ENCODE measurements around the gene KIF21A. TPM values are rescaled to one million over a fixed set of nuclear protein-coding genes. Genes with fewer than 3 reads are reported as not detected.

KIF21A gene
- total RNA-seq, 1 donor = 4.3 TPM

- Histone ChIP-seq H3K4me1 (ENCODE audit: insufficient read depth, low read length) (no peaks in the 10 kb centered on the region), H2AFZ (ENCODE audit: low read length) (no peak overlapping the region), H3K36me3 (ENCODE audit: insufficient read depth, low read length) (no peaks in the 10 kb centered on the region), H3K27ac (ENCODE audit: low read depth, low read length) (no peak overlapping the region), H3K9me3 (ENCODE audit: low read depth, low read length) (no peaks in the 10 kb centered on the region), H3K27me3 (ENCODE audit: insufficient read depth, low read length) (no peaks in the 10 kb centered on the region), H3K4me2 (ENCODE audit: insufficient read depth, low read length) (no peak overlapping the region), H3K4me3 (ENCODE audit: insufficient read depth, low read length) (no peak overlapping the region), H4K20me1 (ENCODE audit: insufficient read depth, low read length) (no peaks in the 10 kb centered on the region), H3K79me2 (ENCODE audit: insufficient read depth, low read length) (no peaks in the 10 kb centered on the region)
- DNase-seq (ENCODE audit: insufficient read length, low spot score, missing footprints) = no peak
- no peak for TF ChIP-seq CTCF (IDR thresholded peaks at IDR 0.05; ENCODE audit: extremely low read depth, low read depth, low read length)
These were observed 190.3 kb downstream of the KIF21A start for GRCh38 chr12:39252628-39253027.

Other genes with a start within 250 kb of the KIF21A start
- under 0.01 TPM in 2 replicates for gene ABCD2, start 176.7 kb upstream of the KIF21A start, total RNA-seq

Data from osteoblast (primary cell).